ENCODE data around the gene EMC6.
A peak's percentile ranks its signal among the peaks of the same experiment; 100 is the strongest.

The EMC6 gene

GRCh38 chr17:3682033-3682432, 13.4 kb downstream of the EMC6 start:
- POLR2A ChIA-PET: no interaction called here
- TF ChIP-seq LEF1 (IDR thresholded peaks at IDR 0.05; ENCODE audit: borderline replicate concordance): no peak
- no peak for TF ChIP-seq SP1 (IDR thresholded peaks at IDR 0.05)
- no peak for TF ChIP-seq FOXA1 (IDR thresholded peaks at IDR 0.05)
- no peak for TF ChIP-seq FOXM1 (IDR thresholded peaks at IDR 0.05; ENCODE audit: borderline replicate concordance)
- no peak for TF ChIP-seq SUZ12 (IDR thresholded peaks at IDR 0.05)
- no peak for TF ChIP-seq ZNF384 (IDR thresholded peaks at IDR 0.05)
- TF ChIP-seq FOXK2 (IDR thresholded peaks at IDR 0.05): no peak
- CTCF ChIA-PET: interaction anchor here (0.8 to 1.5 kb wide), 4 partner anchors 8 to 73 kb away, joined by 3 to 6 read pairs (median 4); partner anchors contain the start of gene TRPV1
- no peak for DNase-seq (ENCODE audit: extremely low spot score)

DNA sequence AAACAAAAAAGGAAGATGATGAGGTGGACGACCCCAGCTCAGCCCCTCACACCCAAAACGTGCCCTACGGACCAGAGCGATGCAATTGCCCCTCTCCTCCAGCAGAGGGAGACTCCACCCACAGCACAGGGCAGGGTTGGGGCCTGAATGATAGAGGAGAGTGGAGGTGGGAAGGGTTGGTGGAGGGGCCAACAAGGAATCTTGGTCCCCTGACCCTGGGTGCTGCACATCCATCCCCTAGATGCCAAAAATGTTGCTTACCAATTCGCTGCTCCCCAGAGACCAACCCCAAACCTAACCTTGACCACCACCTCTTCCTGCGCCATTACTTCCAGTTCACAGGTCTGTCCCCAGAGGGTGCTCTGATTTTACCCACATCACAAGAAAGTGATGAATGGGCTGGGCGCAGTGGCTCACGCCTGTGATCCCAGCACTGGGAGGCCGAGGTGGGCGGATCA, 14.5 kb downstream of the EMC6 start:
- DNase-seq (ENCODE audit: extremely low spot score): peak; percentile 80
- ChIA-PET CTCF (interaction anchor here (0.6 to 1.5 kb wide), 10 partner anchors 8 to 1193 kb away, joined by 3 to 6 read pairs (median 3); partner anchors contain the start of genes CTNS, SHPK and TRPV1), POLR2A (no interaction called here)
- TF ChIP-seq SP1 (IDR thresholded peaks at IDR 0.05) (no peak), ELF4 (IDR thresholded peaks at IDR 0.05) (no peak), FOXK2 (IDR thresholded peaks at IDR 0.05) (no peak), PKNOX1 (IDR thresholded peaks at IDR 0.05) (no peak), NFRKB (IDR thresholded peaks at IDR 0.05) (no peak), ZNF384 (IDR thresholded peaks at IDR 0.05) (no peak)

DNA sequence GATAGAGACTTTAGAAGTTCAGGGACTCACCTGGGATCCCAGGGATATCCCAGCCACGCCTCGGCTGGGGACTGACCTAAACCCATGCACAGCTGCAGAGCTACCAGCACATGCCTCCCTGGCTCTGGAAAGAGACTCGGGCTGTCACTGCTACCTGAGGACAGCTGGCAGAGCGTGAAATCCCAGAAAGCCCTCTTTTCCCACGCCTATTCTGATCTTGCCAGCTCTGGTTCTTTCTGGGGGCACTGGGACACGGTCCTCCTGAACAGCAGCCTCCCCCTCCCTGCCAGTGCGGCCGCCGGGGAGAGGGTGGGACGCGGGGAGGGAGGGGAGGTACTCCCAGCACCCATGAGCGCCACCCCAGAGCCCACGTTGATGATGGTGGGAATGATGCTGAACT, 16.6 kb downstream of the EMC6 start:
- DNase-seq (ENCODE audit: extremely low spot score): no peak
- no peak for TF ChIP-seq ARNT (IDR thresholded peaks at IDR 0.05)
- TF ChIP-seq ELF4 (IDR thresholded peaks at IDR 0.05): no peak
- TF ChIP-seq PKNOX1 (IDR thresholded peaks at IDR 0.05): no peak
- TF ChIP-seq ZNF384 (IDR thresholded peaks at IDR 0.05): no peak
- no peak for TF ChIP-seq SP1 (IDR thresholded peaks at IDR 0.05)
- TF ChIP-seq L3MBTL2 (conservative IDR thresholded peaks at IDR 0.05): no peak
- no peak for TF ChIP-seq NFRKB (IDR thresholded peaks at IDR 0.05)
- TF ChIP-seq LEF1 (IDR thresholded peaks at IDR 0.05; ENCODE audit: borderline replicate concordance): no peak
- no peak for TF ChIP-seq SUZ12 (IDR thresholded peaks at IDR 0.05)
- ChIA-PET POLR2A (no interaction called here), CTCF (no interaction called here)

DNA sequence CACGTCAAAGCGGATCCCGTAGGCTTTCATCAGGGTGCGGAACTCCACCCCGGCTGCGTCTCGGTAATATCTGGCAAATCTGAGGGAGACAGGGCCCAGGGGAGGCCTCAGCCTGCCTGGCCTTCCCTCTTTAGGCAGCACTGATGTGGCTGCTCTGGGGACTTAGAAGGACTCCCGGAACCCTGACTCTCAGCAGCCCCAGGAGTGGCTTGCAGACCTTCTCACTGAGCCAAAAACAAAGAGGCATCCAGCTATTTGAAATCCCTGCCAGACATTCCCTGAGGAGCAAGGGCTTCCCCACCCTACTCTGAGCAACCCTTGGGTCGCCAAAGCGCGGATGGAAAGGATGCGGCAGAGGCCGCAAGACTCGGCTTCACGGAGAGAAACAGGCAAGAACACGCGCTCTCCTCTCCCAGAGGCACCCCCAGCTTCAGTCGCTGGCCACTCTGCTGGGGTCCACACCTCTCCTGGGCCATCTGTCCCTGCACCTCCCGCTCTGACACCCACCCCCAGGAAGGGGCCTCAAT, 19.5 kb downstream of the EMC6 start:
- ChIA-PET CTCF (no interaction called here), POLR2A (interaction anchor here (1.0 kb wide), 1 partner anchor 20 kb away, joined by 3 read pairs; the partner anchor contains the start of genes EMC6 and TAX1BP3)
- no peak for TF ChIP-seq ELF4 (IDR thresholded peaks at IDR 0.05)
- no peak for TF ChIP-seq PKNOX1 (IDR thresholded peaks at IDR 0.05)
- no peak for TF ChIP-seq NFRKB (IDR thresholded peaks at IDR 0.05)
- no peak for TF ChIP-seq HDGF (IDR thresholded peaks at IDR 0.05; ENCODE audit: borderline replicate concordance)
- no peak for DNase-seq (ENCODE audit: extremely low spot score)

DNA sequence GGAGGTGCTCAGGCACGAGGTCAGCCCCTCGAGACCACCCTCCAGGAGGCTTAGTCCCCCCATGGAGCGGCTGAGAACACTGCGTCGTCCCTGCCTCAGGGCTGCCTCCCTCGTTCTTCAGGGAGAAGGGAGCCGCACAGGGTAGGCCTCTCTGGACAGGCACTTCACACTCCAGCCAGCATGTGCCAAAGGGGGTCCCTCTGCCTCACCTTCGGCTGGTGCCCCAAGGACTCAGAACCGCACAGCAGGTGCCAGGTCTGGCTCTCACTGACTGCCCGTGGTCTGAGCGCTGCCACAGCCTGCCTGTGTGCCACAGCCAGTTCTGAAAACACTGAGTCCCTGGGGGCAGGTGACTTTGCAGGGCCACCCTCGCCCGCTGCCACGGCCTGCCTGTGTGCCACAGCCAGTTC, 20.2 kb downstream of the EMC6 start:
- TF ChIP-seq FOXA1 (IDR thresholded peaks at IDR 0.05): no peak
- TF ChIP-seq SP1 (IDR thresholded peaks at IDR 0.05): no peak
- TF ChIP-seq HDGF (IDR thresholded peaks at IDR 0.05; ENCODE audit: borderline replicate concordance): no peak
- TF ChIP-seq BHLHE40 (IDR thresholded peaks at IDR 0.05; ENCODE audit: borderline replicate concordance): no peak
- no peak for TF ChIP-seq ZNF384 (IDR thresholded peaks at IDR 0.05)
- no peak for TF ChIP-seq FOXM1 (IDR thresholded peaks at IDR 0.05; ENCODE audit: borderline replicate concordance)
- ChIA-PET POLR2A (no interaction called here), CTCF (no interaction called here)
- DNase-seq (ENCODE audit: extremely low spot score): no peak

DNA sequence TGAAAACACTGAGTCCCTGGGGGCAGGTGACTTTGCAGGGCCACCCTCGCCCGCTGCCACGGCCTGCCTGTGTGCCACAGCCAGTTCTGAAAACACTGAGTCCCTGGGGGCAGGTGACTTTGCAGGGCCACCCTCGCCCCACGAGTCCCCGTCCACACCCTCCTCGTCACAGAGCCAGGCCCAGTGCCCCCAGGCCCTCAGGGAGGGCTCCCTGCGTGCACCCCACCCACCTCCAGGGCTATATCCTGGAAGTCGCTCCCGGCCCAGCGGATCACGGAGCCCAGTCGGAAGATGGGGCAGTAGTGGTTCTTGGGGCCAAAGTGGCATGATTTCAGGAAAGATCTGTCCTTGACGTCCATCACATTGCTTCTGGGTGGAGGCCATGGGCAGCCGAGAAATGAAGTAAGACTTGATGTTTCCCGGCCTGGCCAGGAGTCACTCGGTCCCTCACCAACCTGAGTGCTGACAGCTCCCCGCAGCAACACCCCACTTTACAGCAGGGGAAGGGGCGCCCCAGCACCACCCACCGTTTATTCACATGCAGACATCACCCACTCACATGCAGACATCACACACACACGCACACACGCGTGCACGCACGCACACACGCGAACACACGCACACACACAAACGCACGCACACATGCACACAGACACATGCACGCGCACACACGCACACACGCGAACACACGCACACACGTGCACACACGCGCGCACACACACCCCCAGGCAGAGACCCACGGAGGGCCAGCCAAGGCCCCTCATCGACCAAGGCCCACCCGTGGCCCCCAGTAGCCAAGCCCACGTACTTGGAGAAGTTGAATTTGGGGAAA, 20.9 kb downstream of the EMC6 start:
- no peak for DNase-seq (ENCODE audit: extremely low spot score)
- POLR2A ChIA-PET: no interaction called here
- CTCF ChIA-PET: no interaction called here
- TF ChIP-seq FOXM1 (IDR thresholded peaks at IDR 0.05; ENCODE audit: borderline replicate concordance): no peak
- TF ChIP-seq CTBP1 (IDR thresholded peaks at IDR 0.05; ENCODE audit: borderline replicate concordance): no peak
- TF ChIP-seq NFRKB (IDR thresholded peaks at IDR 0.05): no peak
- no peak for TF ChIP-seq ELF4 (IDR thresholded peaks at IDR 0.05)
- TF ChIP-seq TARDBP (IDR thresholded peaks at IDR 0.05): no peak
- TF ChIP-seq ZNF384 (IDR thresholded peaks at IDR 0.05): no peak
- no peak for TF ChIP-seq FOXA1 (IDR thresholded peaks at IDR 0.05)
- TF ChIP-seq L3MBTL2 (conservative IDR thresholded peaks at IDR 0.05): no peak

- DNase-seq (ENCODE audit: extremely low spot score): no peak
- ChIA-PET CTCF (no interaction called here), POLR2A (no interaction called here)
- TF ChIP-seq NFRKB (IDR thresholded peaks at IDR 0.05): no peak
- no peak for TF ChIP-seq FOXK2 (IDR thresholded peaks at IDR 0.05)
- no peak for TF ChIP-seq FOXA1 (IDR thresholded peaks at IDR 0.05)
- TF ChIP-seq HDGF (IDR thresholded peaks at IDR 0.05; ENCODE audit: borderline replicate concordance): no peak
- TF ChIP-seq SUZ12 (IDR thresholded peaks at IDR 0.05): no peak
- no peak for TF ChIP-seq BHLHE40 (IDR thresholded peaks at IDR 0.05; ENCODE audit: borderline replicate concordance)
- no peak for TF ChIP-seq ARNT (IDR thresholded peaks at IDR 0.05)
- no peak for TF ChIP-seq ZNF384 (IDR thresholded peaks at IDR 0.05)
These were observed 21.6 kb downstream of the EMC6 start for GRCh38 chr17:3690094-3690715.
